ENCODE results near the gene WNT4. TPM values are rescaled to one million over a fixed set of nuclear protein-coding genes. Genes with fewer than 3 reads are reported as not detected.

Gene WNT4
- 14.0 TPM for total RNA-seq (ENCODE audit: insufficient read depth, low replicate concordance)

GRCh38 chr1:22143065-22144033 is at the start of gene WNT4:
TSS of gene WNT4 (minus strand) at chr1:22143097. CDS start at chr1:22142922, 175 bp downstream.
- peak; percentile 45 for DNase-seq (ENCODE audit: low spot score)

- DNase-seq (ENCODE audit: low spot score), result no peak
These were observed 47.8 kb upstream of the WNT4 start for GRCh38 chr1:22190731-22191130.

GRCh38 chr1:22190251-22190650 is 47.4 kb upstream of the WNT4 start:
- no peak for DNase-seq (ENCODE audit: low spot score)

- no peak for DNase-seq (ENCODE audit: low spot score)
These were observed 46.7 kb upstream of the WNT4 start for GRCh38 chr1:22189619-22190018.

GRCh38 chr1:22188914-22189313 is 46.0 kb upstream of the WNT4 start:
- no peak for DNase-seq (ENCODE audit: low spot score)

GRCh38 chr1:22188436-22188835 is 45.5 kb upstream of the WNT4 start:
- DNase-seq (ENCODE audit: low spot score), result no peak

GRCh38 chr1:22186311-22186710 is 43.4 kb upstream of the WNT4 start:
- no peak for DNase-seq (ENCODE audit: low spot score)

- DNase-seq (ENCODE audit: low spot score), result peak; percentile 49
These were observed 42.2 kb upstream of the WNT4 start for GRCh38 chr1:22184892-22185612.

- no peak for DNase-seq (ENCODE audit: low spot score)
These were observed 41.6 kb upstream of the WNT4 start for GRCh38 chr1:22184454-22184853.

- no peak for DNase-seq (ENCODE audit: low spot score)
These were observed 39.8 kb upstream of the WNT4 start for GRCh38 chr1:22182715-22183114.

- no peak for DNase-seq (ENCODE audit: low spot score)
These were observed 36.4 kb upstream of the WNT4 start for GRCh38 chr1:22179197-22179803.

GRCh38 chr1:22177354-22178003 is 34.6 kb upstream of the WNT4 start:
- no peak for DNase-seq (ENCODE audit: low spot score)

- DNase-seq (ENCODE audit: low spot score), result no peak
These were observed 33.4 kb upstream of the WNT4 start for GRCh38 chr1:22176258-22176657.

- no peak for DNase-seq (ENCODE audit: low spot score)
These were observed 31.7 kb upstream of the WNT4 start for GRCh38 chr1:22174446-22175220.

GRCh38 chr1:22171951-22172715 is 29.2 kb upstream of the WNT4 start:
- DNase-seq (ENCODE audit: low spot score), result no peak

- no peak for DNase-seq (ENCODE audit: low spot score)
These were observed 26.9 kb upstream of the WNT4 start for GRCh38 chr1:22169816-22170215.

- DNase-seq (ENCODE audit: low spot score), result no peak
These were observed 25.6 kb upstream of the WNT4 start for GRCh38 chr1:22168412-22168973.

GRCh38 chr1:22166439-22166838 is 23.5 kb upstream of the WNT4 start:
- no peak for DNase-seq (ENCODE audit: low spot score)
